CD14-positive monocyte (primary cell): ENCODE data around the gene SLC5A5. TPM values are rescaled to one million over a fixed set of nuclear protein-coding genes. Genes with fewer than 3 reads are reported as not detected.
"Not testable (repeated sequence)": the region's sequence is repeated elsewhere in the genome, so short reads cannot be mapped to it uniquely, and the experiment has no call there.

Source experiments
- DNase-seq, 3 donors: peaks; one replicate each; pipeline ENCODE4 v3.0.0-alpha.2; 2011 to 2022
- H2AFZ ChIP-seq: 2 replicates; pipeline ENCODE4 v1.6.0; 2012; ENCODE audit warnings: mild to moderate bottlenecking, low read depth, low read length, inconsistent platforms; ENCODE audit not compliant: insufficient read depth, poor library complexity, severe bottlenecking
- H3K27ac ChIP-seq, 2 donors: 1 replicate in 1 of 2; 2 replicates in 1 of 2; pipeline ENCODE4 v1.5.1; 2012 to 2013; ENCODE audit warnings: low read length in 2 of 2, control low read depth in 1 of 2, inconsistent platforms in 1 of 2, low read depth in 1 of 2, mild to moderate bottlenecking in 1 of 2
- H3K27me3 ChIP-seq, 2 donors: one replicate each; pipeline versions ENCODE4 v1.6.0 to v1.6.1; 2011 to 2013; ENCODE audit warnings: low read length in 2 of 2; ENCODE audit not compliant: control insufficient read depth in 2 of 2, insufficient read depth in 2 of 2
- H3K36me3 ChIP-seq, 2 donors: replicated peaks in 1 of 2; 1 replicate in 1 of 2; 2 replicates in 1 of 2; pipeline versions ENCODE4 v1.5.1 to v1.6.1; 2012 to 2013; ENCODE audit warnings: low read length in 2 of 2, control low read depth in 1 of 2, inconsistent platforms in 1 of 2, mild to moderate bottlenecking in 1 of 2; ENCODE audit not compliant: insufficient read depth in 2 of 2, control insufficient read depth in 1 of 2
- H3K4me1 ChIP-seq, 2 donors: 1 replicate in 1 of 2; 2 replicates in 1 of 2; pipeline versions ENCODE4 v1.5.1 to v1.6.1; 2012 to 2013; ENCODE audit warnings: low read length in 2 of 2, control low read depth in 1 of 2, inconsistent platforms in 1 of 2, mild to moderate bottlenecking in 1 of 2, moderate library complexity in 1 of 2; ENCODE audit not compliant: insufficient read depth in 2 of 2, control insufficient read depth in 1 of 2
- H3K4me2 ChIP-seq: replicated peaks from 2 replicates; pipeline ENCODE3; 2012; ENCODE audit warnings: low read length, moderate library complexity, mild to moderate bottlenecking; ENCODE audit not compliant: poor library complexity, severe bottlenecking; ENCODE audit errors: extremely low read depth
- H3K4me3 ChIP-seq, 3 experiments: fragments of 200-600 bp in 1 of 3; sonication (generic) in 1 of 3; replicated peaks in 1 of 3; 1 replicate in 2 of 3; 2 replicates in 1 of 3; pipeline ENCODE4 v1.5.1; 2011 to 2013; ENCODE audit warnings: low read length in 3 of 3, mild to moderate bottlenecking in 3 of 3, control low read depth in 2 of 3, low read depth in 2 of 3, inconsistent platforms in 1 of 3, moderate library complexity in 1 of 3
- H3K79me2 ChIP-seq: 2 replicates; pipeline ENCODE4 v1.6.0; 2012; ENCODE audit warnings: mild to moderate bottlenecking, control low read depth, inconsistent platforms, low read length, moderate library complexity; ENCODE audit not compliant: insufficient read depth
- H3K9ac ChIP-seq: 2 replicates; pipeline ENCODE4 v1.6.0; 2017; ENCODE audit warnings: low read length, mild to moderate bottlenecking; ENCODE audit not compliant: insufficient read depth, poor library complexity, severe bottlenecking
- H3K9me3 ChIP-seq, 2 donors: replicated peaks in 1 of 2; 1 replicate in 1 of 2; 2 replicates in 1 of 2; pipeline versions ENCODE4 v1.5.1 to v1.6.1; 2012 to 2013; ENCODE audit warnings: low read length in 2 of 2, control low read depth in 1 of 2; ENCODE audit not compliant: control insufficient read depth in 1 of 2, insufficient read depth in 1 of 2
- H4K20me1 ChIP-seq: 2 replicates; pipeline ENCODE4 v1.6.0; 2012; ENCODE audit warnings: mild to moderate bottlenecking, low read length, control low read depth, moderate library complexity; ENCODE audit not compliant: insufficient read depth
- H3K27ac Mint-ChIP-seq, 7 donors: one replicate each; pipeline ENCODE4 v1.8.0; 2020; ENCODE audit warnings: mild to moderate bottlenecking in 7 of 7, mixed read lengths in 7 of 7, moderate library complexity in 6 of 7, inconsistent platforms in 2 of 7
- H3K27me3 Mint-ChIP-seq, 3 donors: one replicate each; pipeline ENCODE4 v1.8.0; 2021 to 2022; ENCODE audit warnings: low read depth in 3 of 3, mild to moderate bottlenecking in 3 of 3, mixed read lengths in 3 of 3, moderate library complexity in 3 of 3, inconsistent platforms in 1 of 3
- H3K36me3 Mint-ChIP-seq, 2 donors: one replicate each; pipeline ENCODE4 v1.8.0; 2020; ENCODE audit warnings: mixed read lengths in 2 of 2, inconsistent platforms in 1 of 2, mild to moderate bottlenecking in 1 of 2
- H3K4me1 Mint-ChIP-seq: one replicate; pipeline ENCODE4 v1.8.0; 2020; ENCODE audit warnings: mild to moderate bottlenecking, mixed read lengths
- H3K4me3 Mint-ChIP-seq, 2 donors: one replicate each; pipeline ENCODE4 v1.8.0; 2020; ENCODE audit warnings: mild to moderate bottlenecking in 2 of 2, mixed read lengths in 2 of 2, moderate library complexity in 1 of 2
- H3K9me3 Mint-ChIP-seq, 7 donors: one replicate each; pipeline ENCODE4 v1.8.0; 2020 to 2022; ENCODE audit warnings: mixed read lengths in 7 of 7, mild to moderate bottlenecking in 6 of 7, moderate library complexity in 6 of 7, inconsistent platforms in 2 of 7
- CTCF ChIP-seq: fragments of 200-600 bp; IDR thresholded peaks from one replicate; pipeline ENCODE4 v1.8.0; 2022; ENCODE audit warnings: antibody characterized with exemption, mild to moderate bottlenecking
- WGBS: methylation state at CpG from one replicate; pipeline ENCODE4 v1.1.5; 2013; ENCODE audit warnings: missing lambda C conversion rate; ENCODE audit not compliant: insufficient coverage; 5-methylcytosine and 5-hydroxymethylcytosine counted together
- intact Hi-C, 2 donors: fragments of 100-400 bp; cut with micrococcal nuclease; formaldehyde crosslinking; loops; one replicate each; pipeline versions ENCODE4 v1.15.0 to v1.15.1; 2023
- polyA plus RNA-seq, 3 donors: library from polyadenylated mRNA; depleted of rRNA in 1 of 3; unstranded in 2 of 3; stranded (reverse) in 1 of 3; fragments of 300-500 nt in 2 of 3; fragments of >200 nt in 1 of 3; fragmentation: Illumina TruSeq in 2 of 3; gene quantifications; 1 replicate in 2 of 3; 2 replicates in 1 of 3; pipeline ENCODE4 v1.2.3, GENCODE V29; 2012 to 2021

SLC5A5 gene
- polyA plus RNA-seq, 3 donors = 0.03 TPM; not detected in 2

GRCh38 chr19:17910791-17911360, 39.1 kb downstream of the SLC5A5 start:
- Histone ChIP-seq H3K79me2 (no peaks in the 10 kb centered on the region), H4K20me1 (no peaks in the 10 kb centered on the region), H3K9ac (no peak overlapping the region), H2AFZ (no peak overlapping the region), H3K27me3 (no peaks in the 10 kb centered on the region), H3K4me1 (no peaks in the 10 kb centered on the region), H3K4me2 (no peak overlapping the region), H3K36me3 (no peaks in the 10 kb centered on the region), H3K4me3 (no peak overlapping the region), H3K27ac (no peak overlapping the region), H3K9me3 (peaks cover 21 to 38% of the 10 kb centered on the region in 2 donors)
- 100% methylated on average over 2 of the region's 11 CpGs for WGBS
- no peak for TF ChIP-seq CTCF
- Mint-ChIP-seq H3K27ac (peak overlapping the region in 1 of 7 donors; percentile 41), H3K4me1 (no peaks in the 10 kb centered on the region), H3K27me3 (peaks cover 0 to 13% (median 4%) of the 10 kb centered on the region in 3 donors), H3K36me3 (no peaks in the 10 kb centered on the region), H3K9me3 (peaks cover 13 to 52% (median 37%) of the 10 kb centered on the region in 7 donors), H3K4me3 (no peak overlapping the region)
- DNase-seq = no peak
- intact Hi-C loops = no loop called here

- Histone ChIP-seq H2AFZ (no peak overlapping the region), H3K36me3 (no peaks in the 10 kb centered on the region), H3K4me3 (no peak overlapping the region), H3K9ac (no peak overlapping the region), H3K4me2 (no peak overlapping the region), H3K27ac (no peak overlapping the region), H3K9me3 (peaks cover 12 to 25% of the 10 kb centered on the region in 2 donors), H3K4me1 (no peaks in the 10 kb centered on the region), H3K27me3 (peaks cover 0 to 2% of the 10 kb centered on the region in 2 donors), H4K20me1 (no peaks in the 10 kb centered on the region), H3K79me2 (no peaks in the 10 kb centered on the region)
- Mint-ChIP-seq H3K9me3 (peaks cover 8 to 46% (median 30%) of the 10 kb centered on the region in 7 donors), H3K27ac (no peak overlapping the region), H3K4me1 (no peaks in the 10 kb centered on the region), H3K27me3 (peaks cover 0 to 8% (median 0%) of the 10 kb centered on the region in 3 donors), H3K4me3 (no peak overlapping the region), H3K36me3 (no peaks in the 10 kb centered on the region)
- 71% methylated on average over 1 of the region's 6 CpGs for WGBS
- intact Hi-C loops = no loop called here
- no peak for DNase-seq
- no peak for TF ChIP-seq CTCF
Observed at GRCh38 chr19:17915940-17916593, 44.3 kb downstream of the SLC5A5 start.

GRCh38 chr19:17918151-17918550, 46.4 kb downstream of the SLC5A5 start:
- peaks cover 6 to 36% (median 25%) of the 10 kb centered on the region in 7 donors for H3K9me3 Mint-ChIP-seq
- H3K36me3 ChIP-seq, H3K4me1 ChIP-seq, H3K36me3 Mint-ChIP-seq, H3K79me2 ChIP-seq, H3K4me1 Mint-ChIP-seq, H4K20me1 ChIP-seq, H3K4me2 ChIP-seq, H3K27ac Mint-ChIP-seq, H3K4me3 Mint-ChIP-seq, intact Hi-C loops, DNase-seq, H3K27me3 ChIP-seq, H3K4me3 ChIP-seq, H2AFZ ChIP-seq, H3K27ac ChIP-seq, H3K9ac ChIP-seq: not testable (repeated sequence)
- H3K9me3 ChIP-seq = peaks cover 9 to 14% of the 10 kb centered on the region in 2 donors
- WGBS = 96% methylated on average over 9 of the region's 30 CpGs
- peaks cover 1 to 11% (median 1%) of the 10 kb centered on the region in 3 donors for H3K27me3 Mint-ChIP-seq
